K562 (cell line): Measurements from ENCODE around the gene SLC24A1. TPM values are rescaled to one million over a fixed set of nuclear protein-coding genes. Genes with fewer than 3 reads are reported as not detected.
A peak's percentile ranks its signal among the peaks of the same experiment; 100 is the strongest.

Experiments
- ATAC-seq: fragments of 200-7000 bp; cut with Tn5 transposase; 3 replicates; pipeline ENCODE4 v1.9.1; 2020; ENCODE audit warnings: moderate library complexity
- BruUV-seq: library from RNA; stranded (reverse); fragments of 400-500 nt; replicated peaks from 2 replicates; lab custom pipeline; 2021; lab: Mats Ljungman, UMichigan
- CTCF ChIA-PET: fragments of 300-600 bp; formaldehyde crosslinking; extraction: SDS; loops from one replicate; lab custom pipeline; 2021; ENCODE audit warnings: low intra/inter-chr PET ratio; lab: Yijun Ruan, JAX
- POLR2A ChIA-PET: fragments of 300-600, 350-650 bp; sonication (Branson Sonifier 250); formaldehyde crosslinking; extraction: SDS; loops from one replicate; lab custom pipeline; 2021; ENCODE audit warnings: antibody characterized with exemption, inconsistent platforms; lab: Yijun Ruan, JAX
- DNase-seq, 4 experiments: peaks; one replicate each; pipeline versions ENCODE4 v3.0.0 to v3.0.0-alpha.2; 2011 to 2018; ENCODE audit warnings: low spot score in 3 of 4, mixed read lengths in 3 of 4; ENCODE audit errors: extremely low read depth in 1 of 4
- FAIRE-seq: peaks from 2 replicates; lab custom pipeline; 2011; peaks lifted over from hg19 to GRCh38; lab: Jason Lieb, UNC
- H2AFZ ChIP-seq: 2 replicates; pipeline ENCODE4 v1.6.0; 2011; ENCODE audit warnings: low read depth, low read length, control low read depth, inconsistent platforms
- H3K27ac ChIP-seq: fragments of 200-600 bp; 3 replicates; pipeline ENCODE4 v1.8.0; 2011; ENCODE audit warnings: low read depth, mild to moderate bottlenecking, control low read depth, inconsistent platforms, low read length, moderate library complexity, mixed read lengths; ENCODE audit errors: extremely low read depth
- H3K27me3 ChIP-seq, 2 experiments: fragments of 300-600 bp in 1 of 2; 2 replicates in 1 of 2; 3 replicates in 1 of 2; pipeline versions ENCODE4 v1.6.0 to v1.8.0; 2011; ENCODE audit warnings: inconsistent platforms in 2 of 2, low read length in 2 of 2, mild to moderate bottlenecking in 1 of 2, mixed read lengths in 1 of 2, moderate library complexity in 1 of 2; ENCODE audit not compliant: control insufficient read depth in 2 of 2, insufficient read depth in 2 of 2
- H3K36me3 ChIP-seq: fragments of 300-600 bp; 3 replicates; pipeline ENCODE4 v1.8.0; 2011; ENCODE audit warnings: mild to moderate bottlenecking, low read length, inconsistent platforms; ENCODE audit not compliant: control insufficient read depth, insufficient read depth
- H3K4me1 ChIP-seq, 2 experiments: fragments of 200-600 bp in 1 of 2; replicated peaks in 1 of 2; 2 replicates in 1 of 2; 3 replicates in 1 of 2; pipeline versions ENCODE4 v1.5.1 to v1.8.0; 2011; ENCODE audit warnings: inconsistent platforms in 2 of 2, low read length in 2 of 2, mild to moderate bottlenecking in 1 of 2, mixed read lengths in 1 of 2, moderate library complexity in 1 of 2; ENCODE audit not compliant: control insufficient read depth in 2 of 2, insufficient read depth in 2 of 2
- H3K4me2 ChIP-seq: 2 replicates; pipeline ENCODE4 v1.6.1; 2011; ENCODE audit warnings: low read length, control low read depth, inconsistent platforms, mixed read lengths; ENCODE audit not compliant: insufficient read depth
- H3K4me3 ChIP-seq: fragments of 200-600 bp; sonication (generic), shearing (Covaris generic); 2 replicates; pipeline ENCODE4 v1.5.1; 2016; ENCODE audit warnings: control low read depth, inconsistent platforms
- H3K79me2 ChIP-seq: fragments of 200-600 bp; 3 replicates; pipeline ENCODE4 v1.8.0; 2011; ENCODE audit warnings: low read length, inconsistent platforms; ENCODE audit not compliant: control insufficient read depth, insufficient read depth
- H3K9ac ChIP-seq, 2 experiments: 2 replicates each; pipeline versions ENCODE4 v1.6.0 to v1.6.1; 2011; ENCODE audit warnings: low read depth in 2 of 2, low read length in 2 of 2, control low read depth in 1 of 2, inconsistent platforms in 1 of 2, mild to moderate bottlenecking in 1 of 2, mixed read lengths in 1 of 2; ENCODE audit not compliant: insufficient read depth in 1 of 2
- H3K9me1 ChIP-seq: one replicate; pipeline ENCODE4 v1.6.0; 2011; ENCODE audit warnings: inconsistent platforms, mild to moderate bottlenecking, low read length, moderate library complexity; ENCODE audit not compliant: control insufficient read depth, insufficient read depth
- H3K9me3 ChIP-seq: replicated peaks from 2 replicates; pipeline ENCODE4 v1.5.1; 2011; ENCODE audit warnings: low read depth, low read length, inconsistent platforms; ENCODE audit not compliant: control insufficient read depth, insufficient read depth
- H4K20me1 ChIP-seq: replicated peaks from 2 replicates; pipeline ENCODE4 v1.6.1; 2011; ENCODE audit warnings: low read length, inconsistent platforms, mixed read lengths; ENCODE audit not compliant: control insufficient read depth, insufficient read depth
- BHLHE40 ChIP-seq: IDR thresholded peaks from 2 replicates; pipeline ENCODE4 v1.6.1; 2011; ENCODE audit warnings: low read length, improper control_type of control experiment
- EP400 ChIP-seq: fragments of 450-650 bp; IDR thresholded peaks from 2 replicates; pipeline ENCODE4 v1.6.1; 2017; ENCODE audit warnings: antibody characterized with exemption, mild to moderate bottlenecking, moderate library complexity
- FOXJ2 ChIP-seq: fragments of 200-800 bp; sonication (Bioruptor generic); IDR thresholded peaks from 2 replicates; pipeline ENCODE4 v1.6.1; 2016; ENCODE audit warnings: missing genetic modification characterization, missing compliant biosample characterization
- HLTF ChIP-seq: fragments of 450-650 bp; IDR thresholded peaks from 2 replicates; pipeline ENCODE4 v1.6.1; 2016
- L3MBTL2 ChIP-seq: fragments of 450-650 bp; IDR thresholded peaks from 2 replicates; pipeline ENCODE4 v1.6.1; 2016; ENCODE audit warnings: mild to moderate bottlenecking, moderate library complexity
- MECOM ChIP-seq: fragments of 250-450 bp; sonication (Bioruptor Pico); IDR thresholded peaks from 2 replicates; pipeline ENCODE4 v1.8.0; 2022; ENCODE audit warnings: inconsistent platforms
- MED1 ChIP-seq: sonication (generic); formaldehyde crosslinking; IDR thresholded peaks from 2 replicates; pipeline ENCODE4 v1.8.1; 2023; ENCODE audit warnings: missing genetic modification reagents, borderline replicate concordance
- SIN3A ChIP-seq, 2 experiments: fragments of 150-350 bp in 1 of 2; IDR thresholded peaks; 2 replicates each; pipeline ENCODE4 v1.6.1; 2011 to 2016; ENCODE audit warnings: borderline replicate concordance in 2 of 2, low read depth in 2 of 2, low read length in 2 of 2, mild to moderate bottlenecking in 2 of 2, moderate library complexity in 2 of 2; ENCODE audit not compliant: control insufficient read depth in 1 of 2
- SP1 ChIP-seq: sonication (generic); formaldehyde crosslinking; IDR thresholded peaks from 2 replicates; pipeline ENCODE4 v1.8.1; 2022; ENCODE audit warnings: mild to moderate bottlenecking, missing genetic modification reagents
- SPI1 ChIP-seq: IDR thresholded peaks from 2 replicates; pipeline ENCODE4 v1.6.1; 2011; ENCODE audit warnings: low read depth, low read length, control low read depth, borderline replicate concordance
- ZNF121 ChIP-seq: sonication (generic); formaldehyde crosslinking; conservative IDR thresholded peaks from 2 replicates; pipeline ENCODE4 v1.8.0; 2022; ENCODE audit warnings: missing genetic modification reagents
- ZNF584 ChIP-seq: fragments of 200-800 bp; sonication (Bioruptor generic); IDR thresholded peaks from 2 replicates; pipeline ENCODE4 v1.6.1; 2016; ENCODE audit warnings: low read depth, mild to moderate bottlenecking, missing genetic modification characterization, missing compliant biosample characterization
- ZNF699 ChIP-seq: fragments of 250-450 bp; sonication (Bioruptor Pico); IDR thresholded peaks from 2 replicates; pipeline ENCODE4 v1.8.0; 2021; ENCODE audit warnings: mild to moderate bottlenecking, moderate library complexity; ENCODE audit not compliant: insufficient replicate concordance
- WGBS: fragments of 100-300 bp; shearing (Covaris generic); methylation state at CpG from one replicate; pipeline ENCODE4 v1.1.6; 2016; ENCODE audit warnings: low coverage, mixed read lengths; ENCODE audit not compliant: insufficient coverage; ENCODE audit errors: missing lambda C conversion rate; 5-methylcytosine and 5-hydroxymethylcytosine counted together
- in situ Hi-C: fragments of 300-500 bp; cut with MboI; formaldehyde crosslinking; loops from 4 replicates; pipeline ENCODE4 v1.15.0; 2018; ENCODE audit warnings: inconsistent platforms, mixed read lengths
- intact Hi-C: fragments of 100-400 bp; cut with micrococcal nuclease; formaldehyde crosslinking; loops from 2 replicates; pipeline ENCODE4 v1.14.2; 2022
- polyA plus RNA-seq, 8 experiments: library from polyadenylated mRNA; depleted of rRNA in 4 of 8; stranded (reverse) in 5 of 8; unstranded in 3 of 8; fragments of >200 nt; fragmentation: Nextera tagmentation in 2 of 8; fragmentation: Illumina TruSeq in 1 of 8; extraction: Ambion mirVana in 2 of 8; extraction: Trizol in 1 of 8; gene quantifications; 2 replicates each; pipeline versions ENCODE4 v1.2.1 to v1.2.3, GENCODE V29; 2011 to 2014; ENCODE audit warnings: inconsistent platforms in 1 of 8, missing spikeins in 1 of 8
- total RNA-seq, 7 experiments: library from RNA; depleted of rRNA in 6 of 7; stranded (reverse); fragments of >200 nt in 6 of 7; fragmentation: Illumina TruSeq in 2 of 7; extraction: Trizol in 2 of 7; gene quantifications; 2 replicates each; pipeline versions ENCODE4 v1.2.1 to v1.2.3, GENCODE V29; 2011 to 2021; ENCODE audit warnings: low replicate concordance in 1 of 7
- TF ChIP-seq, protein P1 (sequence below), 3 experiments: fragments of 200-800 bp in 1 of 3; sonication (Bioruptor generic) in 1 of 3; sonication (generic) in 1 of 3; formaldehyde crosslinking in 1 of 3; IDR thresholded peaks; 2 replicates each; pipeline versions ENCODE4 v1.6.1 to v1.8.0; 2016 to 2022; ENCODE audit warnings: mild to moderate bottlenecking in 2 of 3, missing compliant biosample characterization in 2 of 3, missing genetic modification characterization in 2 of 3, missing genetic modification reagents in 1 of 3
- TF ChIP-seq, protein P2 (sequence below): sonication (generic); formaldehyde crosslinking; IDR thresholded peaks from 2 replicates; pipeline ENCODE4 v1.9.0; 2022; ENCODE audit warnings: mild to moderate bottlenecking, missing genetic modification reagents

The SLC24A1 gene
- total and polyA plus RNA-seq, 9 of the 15 experiments (the other 6 are each of a cell fraction or from before 2014, with no cell fraction given): 3.1 to 8.2 (median 5.5) TPM

DNA sequence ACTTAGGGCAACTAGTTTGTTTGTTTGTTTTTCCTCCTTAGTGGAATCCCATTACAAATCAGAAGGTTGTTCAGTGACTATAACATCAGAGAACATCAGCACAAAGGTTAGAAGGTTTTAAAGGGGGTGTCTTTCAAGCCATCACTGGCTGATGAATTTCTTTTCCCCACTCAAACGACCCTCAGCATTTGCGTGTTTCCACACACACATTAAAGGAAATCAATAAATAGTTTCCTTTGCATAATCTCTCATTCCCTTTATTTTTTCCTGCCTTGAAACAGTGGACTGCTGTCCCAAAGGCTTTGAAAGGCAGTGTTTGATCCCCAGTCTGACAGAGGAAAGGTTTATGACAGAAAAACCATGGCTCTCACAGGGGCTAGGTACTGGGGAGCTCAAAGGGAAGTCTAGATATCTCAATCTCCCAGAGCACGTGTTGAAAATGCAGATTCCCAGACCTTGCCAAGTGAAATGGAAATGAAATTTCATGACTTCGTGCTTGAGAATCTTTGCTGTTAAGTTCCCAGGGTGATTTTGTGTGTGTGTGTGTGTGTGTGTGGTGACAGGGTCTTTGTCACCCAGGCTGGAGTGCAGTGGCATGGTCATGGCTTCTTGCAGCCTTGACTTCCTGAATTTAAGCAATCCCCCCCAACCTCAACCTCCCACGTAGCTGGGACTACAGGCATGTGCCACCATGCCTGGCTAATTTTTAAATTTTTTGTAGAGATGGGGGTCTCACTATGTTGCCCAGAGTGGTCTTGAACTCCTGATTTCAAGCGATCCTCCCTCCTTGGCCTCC lies 8.6 kb upstream of the SLC24A1 start:
- ATAC-seq: no peak
- Histone ChIP-seq H3K27me3 (no peaks in the 10 kb centered on the region), H3K4me2 (peak overlapping the region; percentile 91; the same call in 1 of the 2 replicates), H3K79me2 (peaks cover 36% of the 10 kb centered on the region), H4K20me1 (no peaks in the 10 kb centered on the region), H3K4me3 (no peak overlapping the region), H3K4me1 (peaks cover 8 to 21% of the 10 kb centered on the region in 2 experiments; a peak in 4 of 5 replicates), H3K9me1 (no peaks in the 10 kb centered on the region), H3K27ac (peak overlapping the region; percentile 31; the same call in 1 of the 3 replicates), H3K9me3 (no peaks in the 10 kb centered on the region), H3K36me3 (no peaks in the 10 kb centered on the region; the same call in 2 of the 3 replicates), H3K9ac (no peak overlapping the region; a peak in 1 of 4 replicates), H2AFZ (peak overlapping the region; percentile 97)
- POLR2A ChIA-PET: interaction anchor here (0.7 to 1.1 kb wide), 3 partner anchors 8 to 96 kb away, joined by 3 to 4 read pairs (median 4); partner anchors contain the start of genes DPP8 and SLC24A1
- no peak for DNase-seq
- no TSS peak for BruUV-seq
- no peak for FAIRE-seq
- intact Hi-C loops (loop anchor here (10.0 kb wide), 1 partner anchor 362 kb away; no protein-coding TSS in a partner anchor), in situ Hi-C loops (no loop called here)
- WGBS: 30% methylated on average over 6 of the region's 6 CpGs
- CTCF ChIA-PET: no interaction called here
- TF ChIP-seq FOXJ2 (tag) (no peak), ZNF121 (CRISPR knock-in tag) (no peak), SIN3A (IDR thresholded peaks at IDR 0.05; ENCODE audit: borderline replicate concordance in 2 of 2, control insufficient read depth in 1 of 2, low read depth in 2 of 2, low read length in 2 of 2) (no peak), ZNF584 (CRISPR knock-in tag) (no peak), SPI1 (no peak), EP400 (peak; percentile 18; the same call in 1 of the 2 replicates), MECOM (CRISPR knock-in tag) (no peak), ZNF699 (CRISPR knock-in tag) (no peak), L3MBTL2 (peak; percentile 28; the same call in 1 of the 2 replicates), HLTF (no peak), MED1 (no peak), SP1 (CRISPR knock-in tag) (no peak), BHLHE40 (no peak)
- TF ChIP-seq, protein P1, sequence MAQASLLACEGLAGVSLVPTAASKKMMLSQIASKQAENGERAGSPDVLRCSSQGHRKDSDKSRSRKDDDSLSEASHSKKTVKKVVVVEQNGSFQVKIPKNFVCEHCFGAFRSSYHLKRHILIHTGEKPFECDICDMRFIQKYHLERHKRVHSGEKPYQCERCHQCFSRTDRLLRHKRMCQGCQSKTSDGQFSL (CRISPR knock-in tag; IDR thresholded peaks at IDR 0.05): peak; percentile 56; the same call in 1 of the 2 replicates
- TF ChIP-seq, protein P1 (tag; IDR thresholded peaks at IDR 0.05): no peak
- TF ChIP-seq, protein P2, sequence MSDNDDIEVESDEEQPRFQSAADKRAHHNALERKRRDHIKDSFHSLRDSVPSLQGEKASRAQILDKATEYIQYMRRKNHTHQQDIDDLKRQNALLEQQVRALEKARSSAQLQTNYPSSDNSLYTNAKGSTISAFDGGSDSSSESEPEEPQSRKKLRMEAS (CRISPR knock-in tag): 0 out of 2 replicates have a peak, but pooled peaks have one; percentile 33
